ENCODE measurements around the gene CD93. TPM values are rescaled to one million over a fixed set of nuclear protein-coding genes. Genes with fewer than 3 reads are reported as not detected.
A peak's percentile ranks its signal among the peaks of the same experiment; 100 is the strongest.

Gene CD93
- total RNA-seq, 1 donor from 2014 or later = 3.4 TPM

DNA sequence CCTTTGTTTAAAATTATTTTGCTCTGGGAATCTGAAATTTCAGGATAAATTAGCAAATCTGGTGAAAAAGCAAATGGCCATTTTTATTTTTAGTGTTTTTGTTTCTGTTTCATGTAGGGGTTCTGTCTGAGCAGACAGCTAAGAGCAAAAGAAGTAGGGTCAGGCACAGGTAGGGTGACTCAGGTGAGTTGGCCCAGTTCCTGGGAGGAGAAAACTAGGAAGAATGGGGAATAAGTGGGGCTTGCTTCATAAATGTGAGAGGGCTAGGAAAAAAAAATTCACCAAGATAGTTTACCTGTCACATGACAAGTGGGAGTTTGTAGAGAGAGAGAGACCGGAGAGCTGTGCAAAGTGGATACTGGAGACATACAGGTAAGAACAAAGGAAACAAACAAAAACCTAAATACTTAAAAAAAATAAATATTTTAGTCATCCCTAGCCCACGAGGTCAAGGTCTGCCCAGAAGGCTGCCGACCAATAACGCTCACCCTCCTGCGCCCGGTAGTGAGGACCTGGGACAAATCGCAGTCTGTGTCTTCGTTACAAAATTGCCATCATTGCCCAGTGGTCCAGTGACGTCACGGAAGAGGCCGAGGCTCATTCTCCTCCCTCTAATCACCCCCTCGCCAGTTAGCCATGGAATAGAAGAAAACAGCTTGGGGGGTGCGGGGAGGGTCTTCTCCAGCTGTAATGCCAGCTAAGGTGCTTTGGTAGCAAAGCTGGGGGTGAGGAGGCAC, 39.0 kb downstream of the CD93 start:
- H3K27ac Mint-ChIP-seq (ENCODE audit: unreplicated experiment) = no peak overlapping the region
- peaks cover 2% of the 10 kb centered on the region for H3K36me3 Mint-ChIP-seq (ENCODE audit: low read depth)
- H3K9me3 Mint-ChIP-seq (ENCODE audit: low read depth) = no peaks in the 10 kb centered on the region
- H3K27me3 Mint-ChIP-seq (ENCODE audit: low read depth) = no peaks in the 10 kb centered on the region
- TF ChIP-seq, protein P1, sequence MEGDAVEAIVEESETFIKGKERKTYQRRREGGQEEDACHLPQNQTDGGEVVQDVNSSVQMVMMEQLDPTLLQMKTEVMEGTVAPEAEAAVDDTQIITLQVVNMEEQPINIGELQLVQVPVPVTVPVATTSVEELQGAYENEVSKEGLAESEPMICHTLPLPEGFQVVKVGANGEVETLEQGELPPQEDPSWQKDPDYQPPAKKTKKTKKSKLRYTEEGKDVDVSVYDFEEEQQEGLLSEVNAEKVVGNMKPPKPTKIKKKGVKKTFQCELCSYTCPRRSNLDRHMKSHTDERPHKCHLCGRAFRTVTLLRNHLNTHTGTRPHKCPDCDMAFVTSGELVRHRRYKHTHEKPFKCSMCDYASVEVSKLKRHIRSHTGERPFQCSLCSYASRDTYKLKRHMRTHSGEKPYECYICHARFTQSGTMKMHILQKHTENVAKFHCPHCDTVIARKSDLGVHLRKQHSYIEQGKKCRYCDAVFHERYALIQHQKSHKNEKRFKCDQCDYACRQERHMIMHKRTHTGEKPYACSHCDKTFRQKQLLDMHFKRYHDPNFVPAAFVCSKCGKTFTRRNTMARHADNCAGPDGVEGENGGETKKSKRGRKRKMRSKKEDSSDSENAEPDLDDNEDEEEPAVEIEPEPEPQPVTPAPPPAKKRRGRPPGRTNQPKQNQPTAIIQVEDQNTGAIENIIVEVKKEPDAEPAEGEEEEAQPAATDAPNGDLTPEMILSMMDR (IDR thresholded peaks at IDR 0.05) = no peak
- peaks cover 38% of the 10 kb centered on the region for H3K4me1 Mint-ChIP-seq (ENCODE audit: low read depth)
- peak overlapping the region; percentile 85 for H3K4me3 Mint-ChIP-seq (ENCODE audit: unreplicated experiment)
- DNase-seq (ENCODE audit: low spot score) = no peak

DNA sequence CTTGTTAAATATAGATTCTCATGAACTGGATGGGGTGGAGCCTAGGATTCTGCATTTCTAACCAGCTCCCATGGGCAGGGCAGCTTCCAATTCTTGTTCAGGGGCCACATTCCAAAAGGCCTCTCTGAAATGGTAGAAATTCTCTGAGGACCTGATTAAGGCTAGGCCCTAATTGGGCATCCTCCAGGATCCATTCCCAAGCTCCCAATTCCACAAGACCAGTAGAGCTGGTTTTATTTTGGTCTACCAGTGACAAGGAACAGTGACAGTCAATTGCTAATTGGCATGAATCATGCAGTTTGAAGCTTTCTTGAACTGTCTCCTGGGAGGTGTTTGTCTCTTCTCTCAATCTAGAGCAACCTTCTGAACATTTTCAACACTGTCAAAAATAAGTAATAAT, 39.7 kb downstream of the CD93 start:
- DNase-seq (ENCODE audit: low spot score) = no peak
- Mint-ChIP-seq H3K4me3 (ENCODE audit: unreplicated experiment) (peak overlapping the region; percentile 85), H3K36me3 (ENCODE audit: low read depth) (peaks cover 2% of the 10 kb centered on the region), H3K27ac (ENCODE audit: unreplicated experiment) (no peak overlapping the region), H3K27me3 (ENCODE audit: low read depth) (no peaks in the 10 kb centered on the region), H3K4me1 (ENCODE audit: low read depth) (peaks cover 35% of the 10 kb centered on the region), H3K9me3 (ENCODE audit: low read depth) (no peaks in the 10 kb centered on the region)
- TF ChIP-seq, protein P1 (IDR thresholded peaks at IDR 0.05) = no peak

DNA sequence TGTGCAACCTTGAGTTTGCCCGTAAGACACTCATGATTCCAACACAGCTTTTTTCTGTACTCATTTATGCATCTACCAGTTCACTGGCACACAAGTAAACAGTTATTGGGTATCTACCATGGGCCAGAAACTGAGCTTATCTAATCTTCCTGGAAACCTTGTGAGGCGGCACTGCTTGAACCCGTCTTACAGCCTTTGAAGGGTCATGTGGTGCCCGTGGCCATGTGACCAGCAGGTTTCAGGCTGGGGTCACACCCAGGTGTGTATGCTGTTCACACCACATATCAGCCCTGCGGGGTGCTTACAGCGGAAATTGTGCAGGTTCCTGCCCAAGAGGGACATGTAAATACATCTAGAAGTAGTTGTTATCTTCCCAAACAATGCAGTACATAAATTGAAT, 42.7 kb downstream of the CD93 start:
- peaks cover 2% of the 10 kb centered on the region for H3K36me3 Mint-ChIP-seq (ENCODE audit: low read depth)
- peaks cover 41% of the 10 kb centered on the region for H3K4me1 Mint-ChIP-seq (ENCODE audit: low read depth)
- no peak overlapping the region for H3K4me3 Mint-ChIP-seq (ENCODE audit: unreplicated experiment)
- no peaks in the 10 kb centered on the region for H3K27me3 Mint-ChIP-seq (ENCODE audit: low read depth)
- no peaks in the 10 kb centered on the region for H3K9me3 Mint-ChIP-seq (ENCODE audit: low read depth)
- TF ChIP-seq, protein P1 (IDR thresholded peaks at IDR 0.05) = no peak
- no peak for DNase-seq (ENCODE audit: low spot score)
- H3K27ac Mint-ChIP-seq (ENCODE audit: unreplicated experiment) = no peak overlapping the region

DNA sequence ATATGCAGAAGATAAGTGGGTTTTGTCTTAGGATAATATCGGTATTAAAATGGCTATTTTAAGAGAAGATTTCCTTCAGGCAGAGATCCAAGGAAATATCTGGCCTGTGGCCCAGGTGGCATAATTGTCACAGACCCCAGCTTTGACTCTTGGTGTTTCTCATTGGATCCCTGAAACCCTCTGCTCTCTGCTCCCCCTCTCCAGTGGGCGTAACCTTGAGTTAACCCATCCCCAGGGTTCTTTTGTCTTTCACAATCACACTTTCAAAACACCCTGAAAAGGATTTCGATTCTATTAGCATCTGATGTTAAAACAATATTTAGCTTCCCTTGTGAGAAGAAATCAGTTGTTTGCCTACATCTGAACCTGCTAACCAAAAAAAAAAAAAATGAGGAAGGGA, 43.9 kb downstream of the CD93 start:
- H3K27me3 Mint-ChIP-seq (ENCODE audit: low read depth) = no peaks in the 10 kb centered on the region
- no peak for DNase-seq (ENCODE audit: low spot score)
- H3K4me1 Mint-ChIP-seq (ENCODE audit: low read depth) = peaks cover 33% of the 10 kb centered on the region
- no peak overlapping the region for H3K4me3 Mint-ChIP-seq (ENCODE audit: unreplicated experiment)
- peaks cover 2% of the 10 kb centered on the region for H3K36me3 Mint-ChIP-seq (ENCODE audit: low read depth)
- H3K27ac Mint-ChIP-seq (ENCODE audit: unreplicated experiment) = no peak overlapping the region
- no peaks in the 10 kb centered on the region for H3K9me3 Mint-ChIP-seq (ENCODE audit: low read depth)
- TF ChIP-seq, protein P1 (IDR thresholded peaks at IDR 0.05) = no peak

DNA sequence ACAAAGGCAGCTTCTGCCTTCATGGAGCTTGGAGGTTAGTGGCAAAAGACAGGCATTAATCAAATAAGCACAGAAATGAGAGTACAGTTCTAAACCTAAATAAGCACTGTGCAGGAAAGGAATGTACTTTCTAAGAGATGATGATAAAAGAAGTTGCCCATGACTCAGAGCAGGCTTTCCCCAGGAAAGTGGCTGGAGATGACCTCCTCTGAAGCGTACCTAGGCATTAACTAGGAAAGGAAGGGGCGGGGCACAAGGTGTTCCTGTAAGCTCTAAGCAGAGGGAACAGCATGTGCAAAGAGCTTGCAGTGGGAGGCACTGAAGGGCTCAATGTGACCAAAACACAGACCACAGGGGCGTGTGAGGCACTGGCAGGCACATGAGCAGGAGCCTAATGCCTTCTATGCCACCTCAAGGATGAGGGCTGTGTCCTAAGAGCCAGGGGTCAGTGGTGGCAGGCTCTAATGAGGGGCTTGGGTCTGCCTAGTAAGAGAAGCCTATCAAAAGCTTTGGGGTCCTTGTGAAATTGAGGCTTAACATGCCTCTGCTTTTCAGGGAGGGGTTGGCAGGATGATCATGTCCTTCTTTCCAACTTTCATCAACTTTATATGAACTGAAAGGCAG, 46.1 kb downstream of the CD93 start:
- Mint-ChIP-seq H3K9me3 (ENCODE audit: low read depth) (no peaks in the 10 kb centered on the region), H3K4me1 (ENCODE audit: low read depth) (peaks cover 26% of the 10 kb centered on the region), H3K27me3 (ENCODE audit: low read depth) (no peaks in the 10 kb centered on the region), H3K4me3 (ENCODE audit: unreplicated experiment) (no peak overlapping the region), H3K27ac (ENCODE audit: unreplicated experiment) (peak overlapping the region; percentile 24), H3K36me3 (ENCODE audit: low read depth) (no peaks in the 10 kb centered on the region)
- TF ChIP-seq, protein P1 (IDR thresholded peaks at IDR 0.05) = no peak
- no peak for DNase-seq (ENCODE audit: low spot score)
